CD4-positive, alpha-beta T cell treated with Interleukin-6 at 100 ng/mL for 8 hours (primary cell): ENCODE results near the gene INTS6.

Experiments used
- DNase-seq: peaks from one replicate; pipeline ENCODE4 v3.0.0-alpha.2; 2020; ENCODE audit warnings: mixed read lengths, low spot score

INTS6 gene

GRCh38 chr13:51452361-51453206 is at the start of gene INTS6:
INTS6 (minus strand) TSS chr13:51453036; CDS start chr13:51452525, 511 bp downstream.
- DNase-seq = peak; percentile 100

- DNase-seq = no peak
These were observed 49.4 kb upstream of the INTS6 start for GRCh38 chr13:51502153-51502651.

GRCh38 chr13:51501592-51502152 is 48.8 kb upstream of the INTS6 start:
- no peak for DNase-seq

- no peak for DNase-seq
These were observed 48.3 kb upstream of the INTS6 start for GRCh38 chr13:51501096-51501495.

GRCh38 chr13:51500687-51501086 is 47.9 kb upstream of the INTS6 start:
- no peak for DNase-seq

- DNase-seq = no peak
These were observed 47.0 kb upstream of the INTS6 start for GRCh38 chr13:51499841-51500240.

- no peak for DNase-seq
These were observed 42.5 kb upstream of the INTS6 start for GRCh38 chr13:51495316-51495715.

- DNase-seq = no peak
These were observed 41.3 kb upstream of the INTS6 start for GRCh38 chr13:51494156-51494555.

GRCh38 chr13:51488212-51488611 is 35.4 kb upstream of the INTS6 start:
- DNase-seq = no peak

GRCh38 chr13:51481656-51482055 is 28.8 kb upstream of the INTS6 start:
- no peak for DNase-seq

- no peak for DNase-seq
These were observed 26.3 kb upstream of the INTS6 start for GRCh38 chr13:51479199-51479523.

- no peak for DNase-seq
These were observed 25.8 kb upstream of the INTS6 start for GRCh38 chr13:51478418-51479198.

- no peak for DNase-seq
These were observed 25.0 kb upstream of the INTS6 start for GRCh38 chr13:51477653-51478324.

- DNase-seq = no peak
These were observed 24.3 kb upstream of the INTS6 start for GRCh38 chr13:51477149-51477548.

- DNase-seq = no peak
These were observed 23.1 kb upstream of the INTS6 start for GRCh38 chr13:51475727-51476501.

- no peak for DNase-seq
These were observed 17.0 kb upstream of the INTS6 start for GRCh38 chr13:51469790-51470189.

GRCh38 chr13:51467730-51468129 is 14.9 kb upstream of the INTS6 start:
- DNase-seq = no peak

GRCh38 chr13:51465124-51465523 is 12.3 kb upstream of the INTS6 start:
- DNase-seq = no peak

GRCh38 chr13:51457086-51457815 is 4.4 kb upstream of the INTS6 start:
- DNase-seq = no peak

GRCh38 chr13:51456510-51456909 is 3.7 kb upstream of the INTS6 start:
- DNase-seq = no peak

- no peak for DNase-seq
These were observed 2.7 kb upstream of the INTS6 start for GRCh38 chr13:51455532-51455931.
